ENCODE results near the gene A2M.

Gene A2M

DNA sequence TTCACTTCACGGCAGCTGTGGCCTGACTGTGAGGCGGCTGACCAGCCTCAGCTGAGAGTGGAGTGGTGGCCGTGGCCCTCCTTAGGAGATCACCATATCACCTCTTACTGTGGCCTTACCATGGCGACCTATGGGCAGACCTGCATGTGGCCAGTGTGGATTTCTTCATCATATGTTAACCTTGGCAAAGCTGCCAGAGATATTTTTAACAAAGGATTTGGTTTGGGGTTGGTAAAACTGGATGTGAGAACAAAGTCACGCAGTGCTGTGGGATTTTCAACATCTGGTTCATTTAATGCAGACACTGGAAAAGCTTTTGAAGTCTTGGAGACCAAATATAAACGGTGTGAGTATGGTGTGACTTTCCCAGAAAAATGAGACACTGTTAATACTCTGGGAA, 79.5 kb downstream of the A2M start:
- no peak for DNase-seq (ENCODE audit: low spot score)

DNA sequence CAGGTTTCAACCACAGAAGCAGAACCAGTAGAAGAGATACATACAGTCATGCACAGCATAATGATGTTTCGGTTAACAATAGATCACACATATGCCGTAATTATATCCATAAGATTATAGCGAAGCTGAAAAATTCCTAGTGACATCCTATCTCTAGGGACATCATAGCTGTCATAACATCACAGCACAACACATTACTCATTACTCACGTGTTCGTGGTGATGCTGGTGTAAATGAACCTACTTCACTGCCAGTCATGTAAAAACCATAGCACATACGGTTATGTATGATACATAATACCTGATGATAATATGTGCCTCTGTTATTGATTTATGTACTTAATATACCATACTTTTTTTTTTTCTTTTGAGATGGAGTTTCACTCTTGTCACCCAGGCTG, 81.6 kb downstream of the A2M start:
- no peak for DNase-seq (ENCODE audit: low spot score)

GRCh38 chr12:9033265-9033887, 82.3 kb downstream of the A2M start:
- no peak for DNase-seq (ENCODE audit: low spot score)

DNA sequence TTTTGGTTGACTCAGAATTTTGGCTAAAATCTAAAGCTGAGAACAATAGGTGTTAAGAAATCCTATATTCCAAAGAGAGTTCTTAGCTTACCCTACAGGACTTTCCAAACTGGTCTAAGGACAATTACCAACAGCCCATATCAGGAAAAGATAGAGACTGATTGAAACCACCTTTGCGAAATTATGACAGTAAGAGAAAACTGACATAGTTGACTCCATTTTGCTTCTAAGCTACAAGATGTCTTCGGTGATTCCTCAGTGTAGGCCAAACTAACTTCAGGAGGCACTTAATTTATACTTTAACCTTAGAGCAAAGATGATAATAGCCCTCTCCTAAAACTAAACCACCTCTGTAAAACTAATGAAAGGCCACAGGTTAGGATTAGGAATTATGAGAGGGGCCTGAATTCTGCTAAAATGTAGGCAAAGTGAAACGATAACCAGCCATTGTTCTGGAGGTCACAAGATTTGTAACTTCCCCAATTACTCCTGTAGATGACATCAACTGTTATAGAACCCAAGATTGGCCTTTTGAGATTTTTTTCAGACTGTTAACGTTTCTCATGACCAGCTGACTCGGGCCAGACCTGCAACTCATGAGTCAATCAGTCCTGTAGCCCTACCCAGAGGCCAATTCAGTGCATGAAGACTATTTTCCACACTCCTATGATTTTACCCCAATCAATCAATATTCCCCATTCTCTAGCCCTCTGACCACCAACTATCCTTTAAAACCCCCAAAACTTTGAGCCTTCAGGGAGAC, 83.3 kb downstream of the A2M start:
- no peak for DNase-seq (ENCODE audit: low spot score)

DNA sequence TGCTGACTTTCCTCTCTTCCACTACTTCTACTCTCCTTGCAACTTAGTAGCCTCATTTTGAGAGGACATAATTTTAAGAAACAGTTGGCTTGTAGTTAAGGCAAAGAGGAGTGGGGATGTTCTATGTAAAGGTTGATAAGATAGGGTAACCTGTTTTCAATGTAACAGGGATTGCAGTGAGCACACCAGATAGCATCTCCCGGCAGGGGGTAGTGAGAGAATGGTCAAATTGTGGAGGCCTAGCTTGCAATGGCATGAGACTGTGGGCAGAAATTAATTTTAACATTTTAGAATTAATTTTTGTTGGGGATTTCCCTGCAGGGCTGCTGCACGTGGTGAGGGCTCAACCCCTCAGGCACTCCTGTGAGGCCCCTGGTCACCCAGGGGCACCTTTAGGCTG, 84.9 kb downstream of the A2M start:
- DNase-seq (ENCODE audit: low spot score) = no peak

GRCh38 chr12:9027161-9028059, 88.3 kb downstream of the A2M start:
- no peak for DNase-seq (ENCODE audit: low spot score)

DNA sequence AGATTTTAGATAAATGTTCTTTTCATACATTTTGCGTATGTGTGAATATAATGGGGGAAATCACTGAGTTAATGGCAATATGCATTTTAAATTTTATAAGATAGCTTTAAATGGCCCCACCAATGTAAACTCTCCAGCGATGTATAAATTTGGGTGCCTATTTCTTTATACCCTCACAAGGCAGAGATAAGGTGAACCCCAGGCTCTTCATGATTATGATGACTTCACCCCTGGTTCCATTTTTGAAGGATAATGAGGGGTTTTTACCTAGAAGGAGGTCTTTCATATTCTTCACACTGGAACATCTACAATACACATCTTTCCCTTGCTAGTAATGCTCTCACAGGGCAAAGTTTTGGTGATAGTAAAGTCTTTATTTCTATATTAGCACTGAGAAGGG, 91.2 kb downstream of the A2M start:
- no peak for DNase-seq (ENCODE audit: low spot score)

- no peak for DNase-seq (ENCODE audit: low spot score)
Measured at GRCh38 chr12:9022592-9022991, 93.1 kb downstream of the A2M start.
